Caco-2 (cell line): ENCODE data around the gene CYP3A5. TPM values are rescaled to one million over a fixed set of nuclear protein-coding genes. Genes with fewer than 3 reads are reported as not detected.
"Not testable (repeated sequence)": the region's sequence is repeated elsewhere in the genome, so short reads cannot be mapped to it uniquely, and the experiment has no call there.

Source experiments
- BruUV-seq: library from RNA; stranded (reverse); fragments of 400-500 nt; replicated peaks from 2 replicates; lab custom pipeline; 2021; lab: Mats Ljungman, UMichigan
- CTCF ChIA-PET: fragments of 300-600 bp; sonication (Branson Sonifier 250); formaldehyde crosslinking; loops from one replicate; lab custom pipeline; 2022; ENCODE audit warnings: antibody characterized with exemption; lab: Charles Lee
- POLR2A ChIA-PET: fragments of 300-600 bp; sonication (Branson Sonifier 250); formaldehyde crosslinking; loops from one replicate; lab custom pipeline; 2022; ENCODE audit warnings: antibody characterized with exemption; lab: Charles Lee
- DNase-seq, 2 experiments: peaks; one replicate each; pipeline versions ENCODE4 v3.0.0 to v3.0.0-alpha.2; 2020 to 2022
- H3K27me3 ChIP-seq: replicated peaks from 2 replicates; pipeline ENCODE4 v1.6.0; 2011; ENCODE audit warnings: low read length; ENCODE audit not compliant: control insufficient read depth, insufficient read depth
- H3K36me3 ChIP-seq: 2 replicates; pipeline ENCODE4 v1.5.1; 2011; ENCODE audit warnings: low read length; ENCODE audit not compliant: control insufficient read depth, insufficient read depth
- H3K4me1 ChIP-seq: fragments of 250-450 bp; sonication (Bioruptor Pico); 2 replicates; pipeline ENCODE4 v1.5.1; 2020; ENCODE audit warnings: mild to moderate bottlenecking
- H3K4me3 ChIP-seq: 2 replicates; pipeline ENCODE4 v1.5.1; 2011; ENCODE audit warnings: low read depth, mild to moderate bottlenecking, control low read depth, low read length
- H3K9me3 ChIP-seq: fragments of 250-450 bp; sonication (Bioruptor Pico); 2 replicates; pipeline ENCODE4 v1.5.1; 2020; ENCODE audit warnings: mild to moderate bottlenecking, moderate library complexity
- H3K27ac Mint-ChIP-seq: one replicate; pipeline ENCODE4 v1.8.0; 2022; ENCODE audit warnings: mixed read lengths; ENCODE audit not compliant: unreplicated experiment
- H3K27me3 Mint-ChIP-seq: one replicate; pipeline ENCODE4 v1.8.0; 2022; ENCODE audit warnings: mixed read lengths; ENCODE audit not compliant: insufficient read depth, unreplicated experiment
- H3K36me3 Mint-ChIP-seq: one replicate; pipeline ENCODE4 v1.8.0; 2022; ENCODE audit warnings: mild to moderate bottlenecking, mixed read lengths; ENCODE audit not compliant: insufficient read depth, unreplicated experiment
- H3K4me1 Mint-ChIP-seq: one replicate; pipeline ENCODE4 v1.8.0; 2022; ENCODE audit warnings: low read depth, mixed read lengths; ENCODE audit not compliant: unreplicated experiment
- H3K4me3 Mint-ChIP-seq: one replicate; pipeline ENCODE4 v1.8.0; 2022; ENCODE audit warnings: mild to moderate bottlenecking, moderate library complexity, mixed read lengths; ENCODE audit not compliant: unreplicated experiment
- H3K9me3 Mint-ChIP-seq: one replicate; pipeline ENCODE4 v1.8.0; 2022; ENCODE audit warnings: mixed read lengths; ENCODE audit not compliant: unreplicated experiment
- intact Hi-C: fragments of 100-400 bp; cut with micrococcal nuclease; formaldehyde crosslinking; loops from one replicate; pipeline ENCODE4 v1.10.0; 2022; ENCODE audit not compliant: unreplicated experiment
- total RNA-seq: library from RNA; stranded (reverse); gene quantifications from 2 replicates; pipeline ENCODE4 v1.2.3, GENCODE V29; 2022
- TF ChIP-seq, protein P1 (sequence below), 2 experiments: fragments of 200-600 bp in 1 of 2; IDR thresholded peaks; 1 replicate in 1 of 2; 2 replicates in 1 of 2; pipeline versions ENCODE4 v1.5.1 to v1.8.0; 2011 to 2022; ENCODE audit warnings: antibody characterized with exemption in 1 of 2, control low read depth in 1 of 2, inconsistent platforms in 1 of 2, low read depth in 1 of 2, low read length in 1 of 2, mild to moderate bottlenecking in 1 of 2, moderate library complexity in 1 of 2; ENCODE audit not compliant: insufficient read depth in 1 of 2, severe bottlenecking in 1 of 2, unreplicated experiment in 1 of 2

Gene CYP3A5
- total RNA-seq, 1 experiment from 2014 or later: 2.7 TPM

DNA sequence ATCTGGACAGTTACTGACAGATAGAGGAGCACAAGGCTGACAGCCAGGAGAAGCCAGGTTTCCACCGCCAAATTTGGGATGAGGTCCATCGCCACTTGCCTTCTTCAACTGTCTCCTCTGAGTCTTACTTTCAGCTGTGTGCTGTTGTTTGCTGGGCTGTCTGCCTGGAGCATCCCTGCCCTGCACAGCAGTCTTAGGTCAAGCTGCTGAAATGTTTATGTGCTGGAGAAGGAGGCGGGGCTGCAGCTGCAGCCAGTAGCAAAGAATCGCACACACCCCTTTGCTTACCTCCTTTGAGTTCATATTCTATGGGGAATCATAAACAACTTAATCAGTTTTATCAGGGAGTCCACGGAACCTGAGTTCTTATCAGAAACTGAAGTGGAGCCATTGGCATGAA is 20.1 kb upstream of the CYP3A5 start:
- Mint-ChIP-seq H3K36me3 (no peaks in the 10 kb centered on the region), H3K27me3 (no peaks in the 10 kb centered on the region), H3K4me3 (no peak overlapping the region), H3K9me3 (no peaks in the 10 kb centered on the region), H3K4me1 (peaks cover 27% of the 10 kb centered on the region), H3K27ac (peak overlapping the region; percentile 25)
- Histone ChIP-seq H3K36me3 (no peaks in the 10 kb centered on the region), H3K27me3 (no peaks in the 10 kb centered on the region), H3K9me3 (no peaks in the 10 kb centered on the region), H3K4me3 (no peak overlapping the region), H3K4me1 (peaks cover 11% of the 10 kb centered on the region)
- intact Hi-C loops: loop anchor here (10.0 kb wide), 1 partner anchor 195 kb away; the partner anchor contains the start of genes ZKSCAN5 and ZNF394
- no peak for DNase-seq
- ChIA-PET POLR2A (no interaction called here), CTCF (no interaction called here)
- TF ChIP-seq, protein P1, sequence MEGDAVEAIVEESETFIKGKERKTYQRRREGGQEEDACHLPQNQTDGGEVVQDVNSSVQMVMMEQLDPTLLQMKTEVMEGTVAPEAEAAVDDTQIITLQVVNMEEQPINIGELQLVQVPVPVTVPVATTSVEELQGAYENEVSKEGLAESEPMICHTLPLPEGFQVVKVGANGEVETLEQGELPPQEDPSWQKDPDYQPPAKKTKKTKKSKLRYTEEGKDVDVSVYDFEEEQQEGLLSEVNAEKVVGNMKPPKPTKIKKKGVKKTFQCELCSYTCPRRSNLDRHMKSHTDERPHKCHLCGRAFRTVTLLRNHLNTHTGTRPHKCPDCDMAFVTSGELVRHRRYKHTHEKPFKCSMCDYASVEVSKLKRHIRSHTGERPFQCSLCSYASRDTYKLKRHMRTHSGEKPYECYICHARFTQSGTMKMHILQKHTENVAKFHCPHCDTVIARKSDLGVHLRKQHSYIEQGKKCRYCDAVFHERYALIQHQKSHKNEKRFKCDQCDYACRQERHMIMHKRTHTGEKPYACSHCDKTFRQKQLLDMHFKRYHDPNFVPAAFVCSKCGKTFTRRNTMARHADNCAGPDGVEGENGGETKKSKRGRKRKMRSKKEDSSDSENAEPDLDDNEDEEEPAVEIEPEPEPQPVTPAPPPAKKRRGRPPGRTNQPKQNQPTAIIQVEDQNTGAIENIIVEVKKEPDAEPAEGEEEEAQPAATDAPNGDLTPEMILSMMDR (IDR thresholded peaks at IDR 0.05; ENCODE audit: insufficient read depth in 1 of 2, low read depth in 1 of 2, low read length in 1 of 2, severe bottlenecking in 1 of 2, unreplicated experiment in 1 of 2): no peak
- no TSS peak for BruUV-seq

DNA sequence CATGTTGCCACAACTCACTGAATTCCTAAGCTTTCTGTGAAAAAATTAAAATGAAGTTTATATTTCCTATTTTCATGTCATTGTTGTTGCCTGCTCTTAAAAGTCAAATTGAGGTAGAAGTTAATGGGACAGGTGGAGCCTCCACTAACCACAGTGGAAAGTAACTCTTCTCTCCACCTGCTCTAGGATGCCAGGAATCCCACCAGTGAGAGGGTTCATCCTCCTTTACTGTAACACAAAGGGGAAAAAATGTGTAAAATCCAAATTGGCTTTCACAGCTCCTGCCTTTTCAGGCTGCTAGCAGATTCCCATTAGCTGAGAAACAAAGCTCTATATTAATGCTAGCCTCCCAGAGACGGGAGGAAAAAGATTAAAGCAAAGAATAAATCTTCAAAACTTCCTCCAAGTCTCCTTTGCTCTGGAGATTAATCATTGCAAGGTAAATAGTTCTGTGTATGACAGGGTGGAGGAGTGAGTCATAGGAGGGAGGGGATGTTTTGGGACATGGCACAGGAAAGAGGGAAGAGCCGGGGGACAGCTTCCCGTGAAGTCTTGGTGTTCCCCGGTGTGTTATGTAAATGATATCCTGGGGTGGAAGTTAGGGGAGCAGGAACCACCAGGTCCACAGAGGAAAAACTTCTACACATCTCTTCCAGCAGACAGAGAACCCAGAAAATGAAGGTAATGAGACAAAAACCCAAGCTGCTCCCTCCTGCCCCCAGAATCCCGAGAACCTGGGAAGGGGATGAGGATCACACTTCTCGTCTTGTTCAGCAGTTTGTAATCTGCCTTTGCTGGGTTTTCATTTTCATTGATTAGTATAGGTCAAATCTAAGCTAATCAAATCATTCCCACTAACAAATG is 19.3 kb upstream of the CYP3A5 start:
- Mint-ChIP-seq H3K4me3 (peak overlapping the region; percentile 48), H3K4me1 (peaks cover 35% of the 10 kb centered on the region), H3K27ac (peak overlapping the region; percentile 25)
- H3K36me3 ChIP-seq, POLR2A ChIA-PET, CTCF ChIA-PET, H3K27me3 ChIP-seq, H3K4me3 ChIP-seq, H3K9me3 ChIP-seq, BruUV-seq, H3K9me3 Mint-ChIP-seq, H3K36me3 Mint-ChIP-seq, H3K27me3 Mint-ChIP-seq: not testable (repeated sequence)
- peaks cover 19% of the 10 kb centered on the region for H3K4me1 ChIP-seq
- DNase-seq: peak in 1 of 2 experiments; percentile 12
- intact Hi-C loops: loop anchor here (10.0 kb wide), 1 partner anchor 194 kb away; the partner anchor contains the start of genes ZKSCAN5 and ZNF394

DNA sequence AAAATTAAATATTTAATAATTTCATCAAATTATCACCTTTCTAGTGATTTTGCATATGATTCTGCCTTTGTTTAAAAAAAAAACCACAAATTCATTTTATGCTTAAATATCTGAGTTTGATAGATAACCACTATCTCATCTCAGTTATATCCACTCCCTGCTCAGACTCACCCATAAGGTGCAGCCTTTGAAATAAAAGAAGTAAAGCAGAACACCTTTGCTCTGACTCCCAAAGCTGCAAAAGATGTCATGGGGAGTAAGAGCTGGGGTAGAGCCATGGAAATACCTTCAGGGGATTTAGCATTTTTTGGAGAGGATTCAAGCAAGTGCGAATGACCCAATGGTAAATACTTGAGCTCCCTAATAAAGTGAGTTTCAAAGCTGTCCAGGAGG is 15.1 kb upstream of the CYP3A5 start:
- H3K27me3 Mint-ChIP-seq: no peaks in the 10 kb centered on the region
- Histone ChIP-seq H3K4me3 (no peak overlapping the region), H3K4me1 (peaks cover 38% of the 10 kb centered on the region), H3K9me3 (no peaks in the 10 kb centered on the region), H3K27me3 (no peaks in the 10 kb centered on the region), H3K36me3 (no peaks in the 10 kb centered on the region)
- intact Hi-C loops: loop anchor here (2.0 to 10.0 kb wide), 4 partner anchors 16 to 190 kb away; partner anchors contain the start of genes CYP3A5, ZKSCAN5 and ZNF394
- H3K4me1 Mint-ChIP-seq: peaks cover 45% of the 10 kb centered on the region
- no peaks in the 10 kb centered on the region for H3K9me3 Mint-ChIP-seq
- peak overlapping the region; percentile 59 for H3K4me3 Mint-ChIP-seq
- H3K27ac Mint-ChIP-seq: peak overlapping the region; percentile 87
- no peak for DNase-seq
- H3K36me3 Mint-ChIP-seq: no peaks in the 10 kb centered on the region
- no TSS peak for BruUV-seq
- ChIA-PET CTCF (no interaction called here), POLR2A (interaction anchor here (0.6 to 1.1 kb wide), 2 partner anchors 78 to 817 kb away, joined by 3 to 8 read pairs; partner anchors contain the start of gene ZSCAN25)
- TF ChIP-seq, protein P1 (IDR thresholded peaks at IDR 0.05; ENCODE audit: insufficient read depth in 1 of 2, low read depth in 1 of 2, low read length in 1 of 2, severe bottlenecking in 1 of 2, unreplicated experiment in 1 of 2): no peak
